ENCODE results near the gene CYP4F12.
"Not testable (repeated sequence)": the region's sequence is repeated elsewhere in the genome, so short reads cannot be mapped to it uniquely, and the experiment has no call there.

The CYP4F12 gene

DNA sequence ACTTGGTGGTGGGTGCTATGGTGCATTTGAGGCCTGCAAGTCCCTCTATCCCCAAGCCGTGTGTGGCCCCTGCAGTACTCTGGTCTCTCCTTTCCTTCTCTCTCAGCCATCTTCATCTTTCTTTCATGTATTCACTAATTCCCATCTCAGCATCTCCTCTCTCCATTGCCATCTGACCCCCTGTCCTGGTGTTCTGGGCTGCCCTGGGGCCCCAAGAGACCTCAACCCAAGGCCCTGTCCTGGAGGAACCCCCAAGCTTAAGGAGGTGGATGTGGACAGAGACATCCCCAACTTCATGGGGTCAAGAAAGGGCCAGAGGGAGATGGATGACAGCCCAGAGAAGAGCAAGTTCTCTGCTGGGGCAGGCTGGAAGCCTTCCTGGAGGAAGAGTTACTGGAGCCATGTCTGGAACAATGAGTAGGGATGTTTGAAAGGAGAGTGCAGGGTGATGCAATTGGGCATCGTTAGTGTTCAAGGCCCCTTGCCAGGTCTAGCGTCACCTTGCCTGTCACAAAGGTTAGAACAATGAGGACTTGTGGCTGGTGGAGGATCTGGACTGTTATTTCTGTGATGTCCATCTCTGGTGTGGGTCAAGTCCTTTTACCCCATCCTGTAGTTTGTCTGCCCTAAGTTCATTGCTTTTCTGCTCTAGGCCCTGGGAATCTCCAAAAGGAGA is 28.7 kb upstream of the CYP4F12 start:
- in situ Hi-C loops (cut with MboI; ENCODE audit: low sequenced_read_pairs) = loop anchor here (25.0 kb wide), 1 partner anchor 543 kb away; the partner anchor contains the start of genes AP1M1 and FAM32A

DNA sequence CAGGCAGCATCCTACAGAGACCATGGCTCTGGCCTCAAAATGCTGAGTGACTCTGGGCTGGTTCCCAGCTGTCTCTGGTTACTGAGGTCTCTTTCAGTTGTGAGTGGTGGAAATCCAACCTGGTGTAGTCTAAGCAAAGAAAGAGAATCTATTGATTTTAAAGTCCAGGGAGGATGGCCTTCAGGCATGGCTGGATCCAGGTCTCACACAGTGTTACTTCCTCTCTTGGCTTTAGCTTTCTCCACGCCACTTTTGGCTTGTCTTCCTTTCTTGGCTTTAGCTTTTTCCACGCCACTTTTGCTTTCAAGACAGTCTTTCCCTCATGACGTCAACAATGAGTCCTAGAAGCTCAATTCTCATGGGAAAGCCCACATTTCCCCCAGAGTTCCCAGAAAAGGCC is 28.1 kb upstream of the CYP4F12 start:
- in situ Hi-C loops (cut with MboI; ENCODE audit: low sequenced_read_pairs) = loop anchor here (25.0 kb wide), 1 partner anchor 542 kb away; the partner anchor contains the start of genes AP1M1 and FAM32A

DNA sequence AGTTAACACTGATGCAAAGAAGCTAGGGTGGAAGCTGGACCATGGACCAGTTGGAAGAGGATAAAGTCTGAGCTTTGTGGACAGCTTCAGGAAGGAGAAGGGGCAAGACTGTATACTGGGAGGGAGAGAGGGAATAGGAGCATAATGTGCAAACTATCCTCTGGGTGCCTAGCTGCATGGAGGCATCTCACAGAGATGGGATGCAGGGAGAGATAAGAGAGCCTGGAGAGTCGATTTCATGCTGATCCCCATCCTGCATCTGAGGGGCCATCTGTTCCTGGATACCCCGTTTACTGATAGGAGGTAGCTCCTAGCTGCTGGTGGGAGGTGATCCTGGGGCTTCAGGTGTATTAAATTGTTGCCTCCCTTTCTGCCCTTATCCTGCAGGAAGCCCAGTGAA is 23.4 kb upstream of the CYP4F12 start:
- in situ Hi-C loops (cut with MboI; ENCODE audit: low sequenced_read_pairs) = loop anchor here (25.0 kb wide), 1 partner anchor 538 kb away; the partner anchor contains the start of genes AP1M1 and FAM32A

DNA sequence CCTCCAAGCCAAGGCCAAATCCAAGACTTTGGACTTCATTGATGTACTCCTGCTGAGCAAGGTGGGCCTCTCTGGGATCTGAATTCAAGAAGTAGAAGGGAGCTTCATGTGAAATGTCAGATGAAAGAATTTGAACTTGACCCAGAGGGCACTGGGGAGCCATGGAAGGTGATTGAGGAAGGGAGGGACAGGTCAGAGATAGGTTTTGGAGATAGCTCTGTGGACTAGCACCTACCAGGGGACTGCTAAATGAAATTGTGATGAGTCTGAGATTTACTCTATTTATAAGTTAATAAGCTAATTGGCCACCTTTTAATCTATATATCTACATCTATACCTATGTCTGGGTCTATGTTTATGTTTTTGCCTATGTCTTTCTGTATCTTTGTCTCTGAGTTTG is 22.8 kb upstream of the CYP4F12 start:
- in situ Hi-C loops (cut with MboI; ENCODE audit: low sequenced_read_pairs) = not testable (repeated sequence)

DNA sequence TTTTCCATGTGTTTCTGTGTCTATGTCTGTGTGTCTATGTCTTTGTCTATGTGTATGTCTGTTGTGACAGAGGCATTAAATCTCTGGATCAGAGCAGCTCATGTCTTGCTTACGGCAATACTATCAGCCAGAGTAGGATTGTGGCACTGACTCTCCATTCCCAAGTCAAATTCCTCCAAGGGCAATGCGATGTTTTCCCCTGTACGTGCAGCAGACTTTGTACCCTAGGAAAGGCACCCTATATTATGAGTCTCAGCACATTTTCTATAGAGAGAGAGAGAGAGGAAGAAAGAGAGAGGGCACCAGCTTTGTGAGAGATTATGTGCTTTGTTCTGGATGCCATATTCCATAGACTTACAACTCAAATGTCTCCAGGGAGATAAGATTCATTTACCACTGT is 21.1 kb upstream of the CYP4F12 start:
- in situ Hi-C loops (cut with MboI; ENCODE audit: low sequenced_read_pairs) = no loop called here

DNA sequence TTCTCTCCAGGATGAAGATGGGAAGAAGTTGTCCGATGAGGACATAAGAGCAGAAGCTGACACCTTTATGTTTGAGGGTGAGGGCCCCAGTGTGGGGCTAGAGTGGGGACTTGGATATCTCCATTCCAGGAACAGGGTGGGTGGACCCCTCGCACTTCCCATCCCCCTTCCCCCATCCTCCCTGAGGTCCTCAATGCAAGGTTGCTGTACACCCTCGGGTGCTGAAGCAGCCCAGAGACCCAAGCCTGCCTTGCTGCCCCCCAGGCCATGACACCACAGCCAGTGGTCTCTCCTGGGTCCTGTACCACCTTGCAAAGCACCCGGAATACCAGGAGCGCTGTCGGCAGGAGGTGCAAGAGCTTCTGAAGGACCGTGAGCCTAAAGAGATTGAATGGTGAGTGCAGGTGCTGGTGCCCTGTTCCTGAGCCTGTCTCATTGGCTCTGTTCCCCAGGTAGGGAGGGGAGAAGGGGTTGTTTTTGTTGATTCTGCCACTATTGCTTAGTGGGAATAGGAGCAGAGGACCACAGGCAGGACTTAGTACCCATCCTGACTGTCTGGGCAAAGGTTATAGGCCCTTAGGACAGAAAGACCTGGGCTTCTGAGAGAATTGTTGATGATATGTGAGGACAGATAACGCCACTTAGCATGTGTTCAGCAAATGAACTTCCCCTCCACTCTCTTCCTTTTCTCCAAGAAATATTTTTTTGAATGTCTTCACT is 20.2 kb upstream of the CYP4F12 start:
- in situ Hi-C loops (cut with MboI; ENCODE audit: low sequenced_read_pairs) = no loop called here

DNA sequence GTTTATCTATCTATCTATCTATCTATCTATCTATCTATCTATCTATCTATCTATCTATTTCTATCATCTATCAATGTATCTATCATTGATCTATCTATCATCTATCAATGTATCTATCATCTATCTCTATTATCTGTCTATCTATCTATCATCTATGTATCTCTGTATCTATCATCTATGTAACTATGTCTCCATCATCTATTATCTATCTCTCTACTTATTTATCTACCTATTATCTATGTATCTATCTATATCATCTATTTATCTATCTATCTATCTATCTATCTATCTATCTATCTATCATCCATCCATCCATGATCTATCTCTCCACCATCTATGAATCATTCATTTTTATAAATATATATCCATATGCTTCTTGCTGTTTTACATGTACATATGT is 16.4 kb upstream of the CYP4F12 start:
- in situ Hi-C loops (cut with MboI; ENCODE audit: low sequenced_read_pairs) = no loop called here

DNA sequence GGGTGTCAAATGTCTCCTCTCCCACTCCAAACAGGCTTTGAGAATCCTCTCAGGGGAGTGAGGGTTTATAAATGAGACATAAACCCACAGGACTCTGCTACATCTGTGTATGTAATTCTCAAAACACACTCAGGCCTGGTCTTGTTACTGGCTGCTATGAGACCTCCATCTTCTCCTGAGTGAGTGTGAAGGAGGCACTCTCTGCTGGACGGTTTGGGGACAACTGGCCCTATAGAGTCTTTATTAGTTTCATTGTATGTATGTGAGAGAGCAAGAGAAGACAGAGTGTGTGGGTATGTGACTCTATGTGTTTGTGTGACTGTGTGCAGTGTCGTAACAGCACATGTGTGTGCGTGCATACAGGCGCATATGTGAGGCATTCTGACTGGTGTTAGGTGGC is 9.6 kb upstream of the CYP4F12 start:
- in situ Hi-C loops (cut with MboI; ENCODE audit: low sequenced_read_pairs) = no loop called here

DNA sequence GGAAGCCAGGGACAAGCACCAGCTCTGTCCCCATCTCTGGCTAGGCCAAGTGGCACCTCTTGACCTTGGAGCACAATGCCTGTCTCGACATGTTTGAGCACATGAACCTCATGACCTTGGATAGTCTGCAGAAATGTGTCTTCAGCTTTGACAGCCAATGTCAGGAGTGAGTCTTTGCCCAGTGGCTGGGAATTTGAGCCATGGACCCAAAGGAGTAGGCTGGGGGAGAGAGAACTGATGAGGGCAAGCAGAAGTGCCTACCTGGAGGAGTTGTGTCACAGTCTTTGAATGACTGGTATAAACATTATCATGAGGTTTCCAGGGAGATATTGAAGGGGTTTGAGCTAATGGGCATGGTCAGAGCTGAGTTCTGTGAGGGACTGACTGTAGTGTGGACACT is 6.7 kb upstream of the CYP4F12 start:
- in situ Hi-C loops (cut with MboI; ENCODE audit: low sequenced_read_pairs) = no loop called here

DNA sequence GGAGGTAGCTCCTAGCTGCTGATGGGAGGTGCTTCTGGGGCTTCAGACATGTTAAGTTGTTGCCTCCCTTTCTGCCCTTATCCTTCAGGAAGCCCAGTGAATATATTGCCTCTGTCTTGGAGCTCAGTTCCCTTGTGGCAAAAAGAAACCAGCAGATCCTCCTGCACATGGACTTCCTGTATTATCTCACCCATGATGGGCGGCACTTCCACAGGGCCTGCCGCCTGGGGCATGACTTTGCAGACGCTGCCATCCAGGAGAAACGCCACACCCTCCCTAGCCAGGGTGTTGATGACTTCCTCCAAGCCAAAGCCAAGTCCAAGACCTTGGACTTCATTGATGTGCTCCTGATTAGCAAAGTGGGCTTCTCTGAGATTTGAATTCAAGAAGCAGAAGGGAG is 6.0 kb upstream of the CYP4F12 start:
- in situ Hi-C loops (cut with MboI; ENCODE audit: low sequenced_read_pairs) = no loop called here

DNA sequence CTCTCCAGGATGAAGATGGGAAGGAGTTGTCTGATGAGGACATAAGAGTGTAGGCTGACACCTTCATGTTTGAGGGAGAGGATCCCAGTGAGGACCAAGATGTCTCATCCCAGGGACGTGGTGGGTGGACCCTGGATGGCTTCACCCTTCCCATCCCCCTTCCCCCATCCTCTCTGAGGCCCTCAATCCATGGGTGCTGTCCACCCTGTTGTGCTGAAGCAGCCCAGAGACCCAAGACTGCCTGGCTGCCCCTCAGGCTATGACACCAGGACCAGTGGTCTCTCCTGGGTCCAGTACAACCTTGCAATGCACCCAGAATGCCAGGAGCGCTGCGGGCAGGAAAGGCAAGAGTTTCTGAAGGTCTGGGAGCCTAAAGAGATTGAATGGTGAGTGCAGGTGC is 3.4 kb upstream of the CYP4F12 start:
- in situ Hi-C loops (cut with MboI; ENCODE audit: low sequenced_read_pairs) = no loop called here

DNA sequence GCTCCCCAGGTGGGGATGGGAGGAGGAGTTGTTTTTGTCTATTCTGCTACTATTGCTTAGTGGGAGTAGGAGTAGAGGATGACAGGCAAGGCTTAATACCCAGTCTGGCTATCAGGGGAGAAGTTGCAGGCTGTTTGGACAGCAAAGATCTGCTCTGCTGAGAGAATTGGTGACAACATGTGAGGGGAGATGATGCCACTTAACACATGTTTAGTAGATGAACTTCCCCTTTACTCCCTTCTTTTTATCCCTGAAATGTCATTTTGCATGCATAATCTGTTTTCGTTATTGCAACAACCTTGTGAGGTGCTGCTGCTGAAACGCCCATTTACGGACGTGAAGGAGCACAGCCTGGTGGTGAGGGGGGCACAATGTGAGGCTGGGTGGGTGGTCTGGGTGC is 3.0 kb upstream of the CYP4F12 start:
- in situ Hi-C loops (cut with MboI; ENCODE audit: low sequenced_read_pairs) = no loop called here

DNA sequence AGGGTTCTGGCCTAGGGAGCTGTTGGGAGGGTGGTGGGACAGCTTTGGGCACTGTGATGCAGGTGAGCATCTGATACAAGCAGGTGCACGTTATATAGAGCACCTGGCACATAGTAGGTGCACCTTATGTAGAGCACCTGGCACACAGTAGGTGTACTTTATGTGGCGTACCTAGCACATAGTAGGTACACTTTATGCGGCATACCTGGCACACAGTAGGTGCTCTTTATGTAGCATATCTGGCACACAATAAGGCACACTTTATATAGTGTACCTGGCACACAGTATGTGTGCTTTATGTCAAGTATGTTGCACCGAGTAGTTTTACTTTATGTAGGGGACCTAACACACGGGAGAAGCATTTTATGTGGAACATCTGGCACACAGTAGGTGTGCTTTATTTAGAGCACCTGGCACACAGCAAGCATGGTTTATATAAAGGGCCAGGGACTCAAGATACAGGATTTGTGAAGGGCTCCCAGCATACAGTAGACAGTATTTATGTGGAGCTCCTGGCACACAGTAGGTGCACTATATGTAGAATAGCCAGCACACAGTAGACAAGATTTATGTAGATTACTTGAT is 1.6 kb upstream of the CYP4F12 start:
- in situ Hi-C loops (cut with MboI; ENCODE audit: low sequenced_read_pairs) = no loop called here

DNA sequence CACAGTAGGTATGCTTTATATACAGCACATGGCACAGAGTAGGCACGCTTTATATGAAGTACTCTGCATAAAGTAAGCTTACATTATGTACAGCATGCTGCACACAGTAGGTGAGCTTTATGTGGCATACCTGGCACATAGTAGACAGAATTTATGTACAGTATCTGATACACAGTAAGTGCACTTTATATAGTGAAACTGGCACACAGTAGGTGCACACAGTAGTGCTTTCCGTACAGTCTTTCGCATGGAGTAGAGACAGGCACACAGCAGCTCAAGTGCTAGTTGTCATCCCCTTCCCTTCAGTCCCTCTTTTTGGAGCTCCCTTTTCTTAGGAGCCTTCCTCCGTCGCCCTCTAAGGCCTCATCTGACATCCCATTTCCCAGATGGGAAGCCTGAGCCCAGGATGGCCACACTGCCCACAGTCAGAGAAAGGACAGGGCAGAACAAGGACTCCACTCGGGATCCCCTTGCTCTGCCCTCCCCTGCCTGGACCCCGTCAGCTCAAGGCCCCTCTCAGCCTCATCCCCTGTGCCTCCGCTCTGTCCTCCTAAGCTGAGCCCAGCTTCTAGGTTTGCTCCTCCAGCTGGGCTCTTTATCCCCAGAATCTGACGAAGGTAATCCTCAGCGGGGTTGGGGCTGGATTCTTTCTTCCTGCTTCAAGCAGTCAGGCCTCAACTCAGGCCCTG is 852 bp upstream of the CYP4F12 start:
- in situ Hi-C loops (cut with MboI; ENCODE audit: low sequenced_read_pairs) = no loop called here

DNA sequence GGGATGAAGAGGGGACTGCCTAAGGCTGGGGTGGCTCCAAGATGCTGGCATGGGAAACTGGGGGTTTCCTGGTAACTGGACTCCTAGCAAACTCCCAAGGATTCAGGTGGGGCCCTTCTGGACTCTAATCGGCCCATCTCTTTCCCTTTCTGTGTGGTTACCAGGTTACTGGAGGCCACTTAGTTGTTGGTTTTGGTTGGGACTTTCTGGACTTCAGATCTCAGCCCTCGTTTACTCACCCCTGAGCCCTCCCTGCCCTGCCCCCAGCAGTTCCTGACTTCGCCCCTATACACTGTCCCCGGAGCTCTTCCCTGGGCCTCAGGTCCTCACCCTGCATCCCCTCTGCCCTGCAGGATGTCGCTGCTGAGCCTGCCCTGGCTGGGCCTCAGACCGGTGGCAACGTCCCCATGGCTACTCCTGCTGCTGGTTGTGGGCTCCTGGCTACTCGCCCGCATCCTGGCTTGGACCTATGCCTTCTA is 328 bp downstream of the CYP4F12 start:
- in situ Hi-C loops (cut with MboI; ENCODE audit: low sequenced_read_pairs) = no loop called here

DNA sequence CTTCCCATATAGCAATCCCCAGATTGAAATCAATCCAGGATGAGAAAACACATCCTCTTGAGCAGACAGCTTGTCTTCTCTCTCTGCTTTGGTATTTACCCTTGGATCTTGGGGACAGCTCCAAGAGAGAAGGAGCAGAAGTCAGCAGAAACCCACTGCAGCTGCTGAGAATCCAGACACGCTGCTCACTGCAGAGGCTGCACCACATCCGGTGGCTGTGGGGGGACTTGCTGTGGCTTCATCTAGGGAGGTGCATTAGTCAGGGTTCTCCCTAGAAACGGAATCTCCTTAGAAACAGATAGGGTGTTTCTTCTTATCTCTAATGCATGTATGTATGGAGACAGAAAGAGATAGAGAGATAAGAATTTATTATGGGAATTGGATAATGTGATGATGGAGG is 2.7 kb downstream of the CYP4F12 start:
- in situ Hi-C loops (cut with MboI; ENCODE audit: low sequenced_read_pairs) = no loop called here

DNA sequence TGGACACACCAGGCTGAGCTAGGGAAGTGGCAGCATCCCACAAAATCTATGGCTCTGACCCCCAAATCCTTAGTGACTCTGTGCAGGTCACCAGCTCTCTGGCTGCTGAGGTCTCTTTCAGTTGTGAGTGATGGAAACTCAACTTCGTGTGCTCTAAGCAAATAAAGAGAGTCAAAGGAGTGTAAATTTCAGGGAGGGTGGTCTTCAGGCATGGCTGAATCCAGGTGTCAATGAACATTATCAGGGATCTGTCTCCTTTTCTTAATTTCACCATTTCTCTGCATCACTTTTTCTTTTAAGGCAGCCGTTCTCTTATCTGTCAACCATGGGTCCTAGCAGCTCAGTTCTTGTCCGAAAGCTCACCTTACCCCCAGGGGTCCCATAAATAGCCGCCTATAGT is 6.2 kb downstream of the CYP4F12 start:
- in situ Hi-C loops (cut with MboI; ENCODE audit: low sequenced_read_pairs) = no loop called here

DNA sequence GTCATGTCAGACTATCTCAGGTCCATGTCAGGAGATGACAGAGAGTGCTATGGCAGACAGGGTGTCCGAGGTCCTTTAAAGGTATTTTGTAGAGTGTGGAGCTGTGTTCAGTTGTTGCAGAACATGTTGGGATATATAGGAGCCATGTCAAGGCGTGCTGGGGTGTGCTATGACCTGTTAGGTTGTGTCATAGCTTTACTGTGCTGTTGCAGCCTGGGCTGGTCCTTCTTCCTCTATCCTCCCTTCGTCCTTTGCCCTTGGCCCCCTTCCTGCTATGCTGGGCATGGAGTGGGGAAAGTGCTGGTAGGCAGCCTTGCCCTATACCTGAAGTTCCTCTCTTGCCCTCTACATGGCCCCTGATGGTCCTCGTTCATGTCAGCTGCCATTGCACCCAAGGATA is 7.0 kb downstream of the CYP4F12 start:
- in situ Hi-C loops (cut with MboI; ENCODE audit: low sequenced_read_pairs) = not testable (repeated sequence)

DNA sequence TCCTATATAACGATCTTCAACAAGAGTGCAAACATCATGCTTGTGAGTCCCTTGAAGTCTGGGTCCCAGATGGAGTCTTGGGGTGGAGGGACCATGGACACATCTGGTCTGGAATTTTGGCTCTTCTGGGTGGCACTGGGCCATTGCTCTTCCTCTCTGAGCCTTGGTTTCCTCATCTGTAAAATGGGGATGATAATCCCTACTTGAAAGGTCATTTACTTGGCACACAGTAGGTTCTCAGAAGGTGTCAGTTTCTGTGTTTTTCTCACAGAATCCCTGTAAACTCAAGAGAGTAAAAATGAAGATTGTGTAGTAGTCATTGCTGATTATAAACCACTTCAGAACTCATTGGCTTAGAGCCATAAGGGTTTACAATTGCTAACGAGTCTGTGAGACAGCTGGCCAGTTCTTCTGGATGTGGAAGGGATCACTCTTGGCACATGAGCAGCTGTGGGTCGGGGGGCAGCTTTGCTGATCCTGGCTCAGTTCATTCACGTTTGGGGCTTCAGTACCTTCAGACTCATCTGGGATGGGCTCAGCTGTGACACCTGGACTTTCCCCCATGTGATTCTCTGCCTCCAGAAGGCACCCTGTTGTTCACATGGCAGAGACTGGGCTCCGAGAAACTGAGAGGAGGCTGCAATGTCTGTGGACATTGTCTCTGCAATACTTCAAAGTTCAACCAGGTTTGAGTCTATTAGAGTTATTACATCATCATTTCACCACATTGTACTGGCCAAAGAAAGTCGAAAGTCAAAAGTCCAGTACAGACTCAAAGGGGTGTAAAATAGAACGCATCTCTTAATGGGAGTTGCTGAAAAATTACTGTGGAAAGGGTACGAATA is 7.8 kb downstream of the CYP4F12 start:
- in situ Hi-C loops (cut with MboI; ENCODE audit: low sequenced_read_pairs) = no loop called here

DNA sequence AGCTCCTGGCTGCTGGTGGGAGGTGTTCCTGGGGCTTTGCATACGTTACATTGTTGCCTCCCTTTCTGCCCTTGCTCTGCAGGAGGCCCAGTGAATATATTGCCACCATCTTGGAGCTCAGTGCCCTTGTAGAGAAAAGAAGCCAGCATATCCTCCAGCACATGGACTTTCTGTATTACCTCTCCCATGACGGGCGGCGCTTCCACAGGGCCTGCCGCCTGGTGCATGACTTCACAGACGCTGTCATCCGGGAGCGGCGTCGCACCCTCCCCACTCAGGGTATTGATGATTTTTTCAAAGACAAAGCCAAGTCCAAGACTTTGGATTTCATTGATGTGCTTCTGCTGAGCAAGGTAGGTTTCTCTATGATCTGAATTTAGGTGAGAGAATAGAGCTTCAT is 10.5 kb downstream of the CYP4F12 start:
- in situ Hi-C loops (cut with MboI; ENCODE audit: low sequenced_read_pairs) = no loop called here

DNA sequence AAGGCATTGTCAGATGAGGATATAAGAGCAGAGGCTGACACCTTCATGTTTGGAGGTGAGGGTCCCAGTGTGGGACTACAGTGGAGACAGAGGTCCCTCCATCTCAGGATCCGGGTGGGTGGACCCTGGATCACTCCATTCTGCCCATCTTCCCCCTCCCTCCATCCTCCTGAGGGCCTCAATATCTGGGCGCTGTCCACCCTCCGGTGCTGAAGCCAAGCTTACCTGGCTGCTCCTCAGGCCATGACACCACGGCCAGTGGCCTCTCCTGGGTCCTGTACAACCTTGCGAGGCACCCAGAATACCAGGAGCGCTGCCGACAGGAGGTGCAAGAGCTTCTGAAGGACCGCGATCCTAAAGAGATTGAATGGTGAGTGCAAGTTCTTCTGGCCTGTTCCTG is 11.9 kb downstream of the CYP4F12 start:
- in situ Hi-C loops (cut with MboI; ENCODE audit: low sequenced_read_pairs) = no loop called here

Data from HL-60/S4 treated with phorbol 12-myristate 13-acetate at 8.2 ng/mL for 4 days and 3 days (cell line).